Stimulated activated naive B cell treated with anti-CD40 and anti-IgM and Interleukin-4, amounts not matched to agents 10 μg/mL and 1 μg/mL and 100 μg/mL, for 72 hours (primary cell): Measurements from ENCODE around the gene CDON.
"Not testable (repeated sequence)": the region's sequence is repeated elsewhere in the genome, so short reads cannot be mapped to it uniquely, and the experiment has no call there.

Experiments
- ATAC-seq, 2 donors: fragments of 150-1000 bp; cut with Tn5 transposase; replicated peaks; 2 replicates each; pipeline ENCODE4 v1.10.0; 2021; ENCODE audit warnings: moderate library complexity in 1 of 2
- DNase-seq: peaks from one replicate; pipeline ENCODE4 v3.0.0; 2021
- H3K27ac Mint-ChIP-seq: one replicate; pipeline ENCODE4 v1.8.0; 2022; ENCODE audit warnings: mild to moderate bottlenecking, mixed read lengths
- H3K27me3 Mint-ChIP-seq, 2 donors: one replicate each; pipeline ENCODE4 v1.8.0; 2022; ENCODE audit warnings: mixed read lengths in 2 of 2
- H3K36me3 Mint-ChIP-seq, 2 donors: one replicate each; pipeline ENCODE4 v1.8.0; 2022; ENCODE audit warnings: mixed read lengths in 2 of 2, mild to moderate bottlenecking in 1 of 2
- H3K4me1 Mint-ChIP-seq, 2 donors: one replicate each; pipeline ENCODE4 v1.8.0; 2022; ENCODE audit warnings: mixed read lengths in 2 of 2, mild to moderate bottlenecking in 1 of 2
- H3K4me3 Mint-ChIP-seq, 2 donors: one replicate each; pipeline ENCODE4 v1.8.0; 2022; ENCODE audit warnings: mild to moderate bottlenecking in 2 of 2, mixed read lengths in 2 of 2, moderate library complexity in 1 of 2
- H3K9me3 Mint-ChIP-seq, 2 donors: one replicate each; pipeline ENCODE4 v1.8.0; 2022; ENCODE audit warnings: mixed read lengths in 2 of 2, mild to moderate bottlenecking in 1 of 2

Gene CDON

DNA sequence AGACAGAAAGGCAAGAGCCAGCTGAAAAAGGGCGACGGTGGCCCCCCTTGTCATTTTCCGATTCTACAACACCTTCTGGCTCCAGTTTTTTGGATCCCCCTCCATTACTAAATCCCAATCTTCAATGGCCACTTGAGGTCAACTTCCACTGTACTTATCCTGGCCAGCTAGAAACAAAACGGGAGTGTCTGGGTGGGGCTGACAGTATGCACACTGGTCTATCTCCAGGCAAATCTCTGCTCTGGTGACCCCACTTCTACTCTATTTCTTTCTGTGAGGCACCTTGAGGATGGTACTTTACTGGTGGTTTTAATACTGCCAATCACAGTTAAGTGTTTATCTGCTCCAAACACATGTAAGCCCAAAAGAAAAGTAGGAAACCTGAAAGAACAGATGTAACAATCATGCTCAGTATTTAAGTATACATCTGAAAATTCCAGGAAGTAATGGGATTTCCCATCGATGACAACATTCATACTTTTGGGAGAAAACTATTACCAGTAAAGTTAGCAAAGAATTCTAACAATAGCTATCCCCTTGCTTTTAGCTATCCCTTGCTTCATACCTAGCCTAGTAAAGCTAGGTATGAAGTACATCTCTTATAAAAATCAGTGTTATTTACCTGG lies 16.0 kb downstream of the CDON start:
- Mint-ChIP-seq H3K27me3 (peaks cover 7 to 9% of the 10 kb centered on the region in 2 donors), H3K4me3 (no peak overlapping the region), H3K36me3 (no peaks in the 10 kb centered on the region), H3K27ac (no peak overlapping the region), H3K4me1 (no peaks in the 10 kb centered on the region), H3K9me3 (no peaks in the 10 kb centered on the region)
- ATAC-seq = no peak
- no peak for DNase-seq

- Mint-ChIP-seq H3K27me3 (peaks cover 0 to 4% of the 10 kb centered on the region in 2 donors), H3K4me1 (no peaks in the 10 kb centered on the region), H3K36me3 (no peaks in the 10 kb centered on the region), H3K27ac (no peak overlapping the region), H3K9me3 (no peaks in the 10 kb centered on the region), H3K4me3 (no peak overlapping the region)
- DNase-seq (no peak), ATAC-seq (no peak)
These were observed 23.0 kb downstream of the CDON start for GRCh38 chr11:126039485-126040271.

- H3K9me3 Mint-ChIP-seq = no peaks in the 10 kb centered on the region
- no peak for ATAC-seq
- peaks cover 19 to 25% of the 10 kb centered on the region in 2 donors for H3K27me3 Mint-ChIP-seq
- no peaks in the 10 kb centered on the region for H3K4me1 Mint-ChIP-seq
- H3K27ac Mint-ChIP-seq = no peak overlapping the region
- H3K4me3 Mint-ChIP-seq = no peak overlapping the region
- no peak for DNase-seq
- H3K36me3 Mint-ChIP-seq = no peaks in the 10 kb centered on the region
These were observed 26.9 kb downstream of the CDON start for GRCh38 chr11:126035718-126036117.

DNA sequence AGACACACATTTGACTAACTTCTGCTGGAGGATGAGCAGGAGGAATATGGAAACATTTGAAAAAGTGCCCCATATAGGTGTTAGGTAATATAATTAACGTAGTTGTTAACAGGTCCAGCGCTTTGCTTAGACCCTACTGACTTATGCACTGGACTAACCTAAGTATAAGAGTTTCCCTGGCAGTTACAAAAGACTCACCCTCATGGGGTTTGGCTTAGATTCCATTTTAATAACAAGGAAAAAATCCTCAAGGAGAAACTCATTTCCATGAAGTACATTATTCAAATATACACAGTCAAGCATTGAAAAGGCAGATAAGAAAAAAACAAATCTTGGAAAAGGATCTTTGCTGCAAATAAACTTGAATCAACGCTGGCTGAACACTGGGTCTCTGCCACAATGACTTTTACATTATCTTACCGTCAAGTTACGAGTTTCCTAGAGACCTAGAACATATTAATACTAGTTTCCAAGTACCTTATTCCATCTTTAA lies 27.7 kb downstream of the CDON start:
- Mint-ChIP-seq H3K27ac (no peak overlapping the region), H3K4me1 (no peaks in the 10 kb centered on the region), H3K9me3 (no peaks in the 10 kb centered on the region), H3K36me3 (no peaks in the 10 kb centered on the region), H3K4me3 (no peak overlapping the region), H3K27me3 (peaks cover 19 to 29% of the 10 kb centered on the region in 2 donors)
- ATAC-seq = no peak
- DNase-seq = no peak

DNA sequence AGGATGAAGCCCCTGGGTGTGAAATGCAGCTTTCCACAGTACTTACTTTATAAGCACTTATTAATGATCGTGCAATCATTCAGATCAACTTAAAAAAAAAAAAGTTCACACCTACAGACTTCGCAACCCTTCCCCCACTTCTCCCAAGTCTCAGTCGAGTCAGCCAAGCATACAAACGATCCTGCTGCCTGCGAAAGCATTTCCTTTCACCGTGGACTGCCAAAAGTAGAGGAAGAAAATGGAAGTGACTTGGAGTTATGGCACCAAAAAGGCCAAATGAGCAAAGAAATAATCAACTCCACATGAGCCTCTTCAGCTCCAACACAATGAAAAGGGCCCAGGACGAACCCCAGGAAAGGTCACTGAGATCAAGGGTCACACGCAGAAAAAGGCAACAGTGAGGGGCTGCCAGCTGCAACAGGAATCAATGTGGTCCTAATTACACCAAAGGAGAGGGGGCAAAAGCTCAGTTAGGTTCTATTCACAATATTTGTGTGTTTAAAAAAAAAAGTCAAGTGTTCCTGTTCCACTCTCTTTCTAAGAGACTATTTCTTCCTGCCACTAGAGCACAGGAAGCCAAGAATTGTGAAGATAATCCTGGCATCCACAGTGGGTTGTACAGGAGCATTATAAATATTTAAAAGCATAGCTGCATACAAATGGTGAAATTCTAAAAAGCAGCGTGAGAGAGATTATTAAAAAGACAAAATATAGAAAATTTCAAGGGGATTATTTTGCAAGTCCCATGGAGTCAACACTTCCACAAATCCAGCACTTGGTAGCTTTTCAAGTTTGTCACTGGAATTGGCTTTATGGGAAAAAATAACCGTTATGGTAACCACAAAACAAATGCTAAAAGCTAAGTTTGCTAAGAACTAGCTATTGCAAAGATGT lies 28.4 kb downstream of the CDON start:
- Mint-ChIP-seq H3K27ac (no peak overlapping the region), H3K4me1 (no peaks in the 10 kb centered on the region)

DNA sequence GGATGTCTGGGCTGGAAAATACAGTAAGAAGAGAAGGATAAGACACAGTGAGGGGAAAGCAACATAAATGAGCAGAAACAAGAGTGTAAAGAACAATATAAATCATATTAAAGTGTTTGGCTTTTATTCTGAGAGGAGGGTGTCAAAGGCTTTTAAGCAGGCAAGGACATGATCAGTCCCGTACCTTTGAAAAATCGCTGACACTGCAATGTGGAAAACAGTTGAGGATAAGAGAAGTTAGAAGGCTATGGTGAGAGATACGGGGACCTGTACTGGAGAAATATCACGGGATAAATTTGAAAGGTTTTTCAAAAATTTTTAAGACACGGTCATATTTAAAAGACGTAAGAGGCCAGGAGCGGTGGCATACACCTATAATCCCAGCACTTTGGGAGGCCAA lies 30.3 kb downstream of the CDON start:
- Mint-ChIP-seq H3K27ac (no peak overlapping the region), H3K9me3 (no peaks in the 10 kb centered on the region), H3K4me1 (no peaks in the 10 kb centered on the region), H3K4me3 (no peak overlapping the region), H3K36me3 (no peaks in the 10 kb centered on the region), H3K27me3 (peaks cover 23 to 34% of the 10 kb centered on the region in 2 donors)
- DNase-seq (no peak), ATAC-seq (no peak)

More for the DNA sequence above, 28.4 kb downstream of the CDON start:
- Mint-ChIP-seq H3K27me3 (peaks cover 23 to 34% of the 10 kb centered on the region in 2 donors), H3K36me3 (no peaks in the 10 kb centered on the region), H3K9me3 (no peaks in the 10 kb centered on the region), H3K4me3 (no peak overlapping the region)
- DNase-seq (no peak), ATAC-seq (no peak)

GRCh38 chr11:126029805-126030204 lies 32.9 kb downstream of the CDON start:
- H3K4me1 Mint-ChIP-seq = no peaks in the 10 kb centered on the region
- peaks cover 23 to 34% of the 10 kb centered on the region in 2 donors for H3K27me3 Mint-ChIP-seq
- no peaks in the 10 kb centered on the region for H3K9me3 Mint-ChIP-seq
- DNase-seq = no peak
- no peak overlapping the region for H3K27ac Mint-ChIP-seq
- H3K4me3 Mint-ChIP-seq = no peak overlapping the region
- no peak for ATAC-seq
- H3K36me3 Mint-ChIP-seq = no peaks in the 10 kb centered on the region

GRCh38 chr11:126029237-126029636 lies 33.4 kb downstream of the CDON start:
- H3K4me3 Mint-ChIP-seq = no peak overlapping the region
- peaks cover 22 to 31% of the 10 kb centered on the region in 2 donors for H3K27me3 Mint-ChIP-seq
- H3K36me3 Mint-ChIP-seq = no peaks in the 10 kb centered on the region
- ATAC-seq (no peak), DNase-seq (no peak)
- H3K27ac Mint-ChIP-seq = no peak overlapping the region
- no peaks in the 10 kb centered on the region for H3K4me1 Mint-ChIP-seq
- H3K9me3 Mint-ChIP-seq = no peaks in the 10 kb centered on the region

DNA sequence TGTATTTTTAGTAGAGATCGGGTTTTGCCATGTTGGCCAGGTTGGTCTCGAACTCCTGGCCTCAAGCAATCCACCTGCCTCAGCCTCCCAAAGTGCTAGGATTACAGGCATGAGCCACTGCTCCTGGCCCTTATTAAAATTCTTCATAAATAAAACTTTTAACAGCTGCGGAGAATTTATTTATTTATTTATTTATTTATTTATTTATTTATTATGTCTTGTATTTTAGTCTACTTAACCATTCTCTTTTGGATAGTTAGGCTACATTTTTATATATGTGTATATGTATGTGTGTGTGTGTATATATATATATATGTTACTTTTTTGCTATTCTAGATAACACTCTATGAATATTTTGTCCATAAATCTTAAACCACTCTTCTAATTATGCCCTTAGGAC lies 34.1 kb downstream of the CDON start:
- H3K9me3 Mint-ChIP-seq = not testable (repeated sequence)

GRCh38 chr11:126026579-126026978 lies 36.1 kb downstream of the CDON start:
- Mint-ChIP-seq H3K36me3 (no peaks in the 10 kb centered on the region), H3K4me1 (no peaks in the 10 kb centered on the region), H3K27me3 (peaks cover 4 to 15% of the 10 kb centered on the region in 2 donors), H3K4me3 (no peak overlapping the region), H3K27ac (no peak overlapping the region), H3K9me3 (no peaks in the 10 kb centered on the region)
- no peak for ATAC-seq
- DNase-seq = no peak

More for the DNA sequence above, 34.1 kb downstream of the CDON start:
- not testable (repeated sequence) for H3K36me3 Mint-ChIP-seq, H3K27ac Mint-ChIP-seq, DNase-seq, H3K4me1 Mint-ChIP-seq, ATAC-seq, H3K4me3 Mint-ChIP-seq
- peaks cover 15 to 24% of the 10 kb centered on the region in 2 donors for H3K27me3 Mint-ChIP-seq

- ATAC-seq = no peak
- no peaks in the 10 kb centered on the region for H3K9me3 Mint-ChIP-seq
- H3K36me3 Mint-ChIP-seq = no peaks in the 10 kb centered on the region
These were observed 36.8 kb downstream of the CDON start for GRCh38 chr11:126025822-126026221.

DNA sequence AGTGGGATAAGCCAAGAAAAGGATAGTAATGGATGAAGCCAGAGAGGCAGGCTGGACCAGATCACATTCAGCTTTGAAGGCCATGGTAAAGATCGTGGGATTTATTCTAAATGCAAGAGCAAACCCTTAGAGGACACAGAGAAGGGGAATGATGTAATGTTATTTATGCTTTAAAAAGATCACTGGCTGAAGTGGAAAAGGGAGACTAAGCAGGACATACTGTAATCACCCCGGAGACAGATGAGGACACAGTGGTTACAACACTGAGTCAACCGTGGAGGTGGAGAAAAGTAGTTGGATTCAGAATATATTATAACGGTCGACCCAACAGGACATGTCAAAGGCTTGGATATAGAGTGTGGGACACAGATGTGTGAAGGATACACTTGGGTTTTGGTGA lies 38.5 kb downstream of the CDON start:
- Mint-ChIP-seq H3K27me3 (peaks cover 0 to under 1% of the 10 kb centered on the region in 2 donors), H3K4me1 (no peaks in the 10 kb centered on the region), H3K9me3 (no peaks in the 10 kb centered on the region), H3K4me3 (no peak overlapping the region), H3K36me3 (no peaks in the 10 kb centered on the region), H3K27ac (no peak overlapping the region)
- DNase-seq (no peak), ATAC-seq (no peak)

More at GRCh38 chr11:126025822-126026221, 36.8 kb downstream of the CDON start:
- Mint-ChIP-seq H3K27ac (no peak overlapping the region), H3K4me3 (no peak overlapping the region), H3K27me3 (peaks cover 4 to 9% of the 10 kb centered on the region in 2 donors), H3K4me1 (no peaks in the 10 kb centered on the region)
- no peak for DNase-seq

- H3K9me3 Mint-ChIP-seq = no peaks in the 10 kb centered on the region
- no peak for DNase-seq
- H3K4me1 Mint-ChIP-seq = no peaks in the 10 kb centered on the region
- no peak for ATAC-seq
- no peaks in the 10 kb centered on the region for H3K36me3 Mint-ChIP-seq
- peaks cover 0 to 5% of the 10 kb centered on the region in 2 donors for H3K27me3 Mint-ChIP-seq
- no peak overlapping the region for H3K27ac Mint-ChIP-seq
- H3K4me3 Mint-ChIP-seq = no peak overlapping the region
These were observed 49.8 kb downstream of the CDON start for GRCh38 chr11:126012852-126013251.

DNA sequence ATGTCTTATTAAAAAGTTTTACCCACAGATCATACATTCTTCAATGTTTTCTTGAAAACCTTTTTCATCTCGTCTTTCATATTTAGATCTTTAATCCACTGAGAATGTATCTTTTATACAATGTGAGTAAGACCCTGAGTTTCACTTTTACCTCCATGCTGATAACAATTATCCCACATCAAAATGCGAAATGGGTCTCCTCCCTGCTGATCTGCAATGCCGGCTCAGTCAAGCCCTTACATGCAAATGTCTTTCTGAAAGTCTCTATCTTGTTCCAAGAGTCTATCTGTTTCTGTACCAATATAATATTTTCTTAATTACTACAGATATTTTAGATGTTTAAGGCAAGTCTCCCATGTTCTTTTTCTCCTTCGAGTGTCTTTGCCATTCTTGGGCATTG lies 50.9 kb downstream of the CDON start:
- Mint-ChIP-seq H3K27me3 (peaks cover 0 to 11% of the 10 kb centered on the region in 2 donors), H3K36me3 (no peaks in the 10 kb centered on the region), H3K27ac (no peak overlapping the region), H3K9me3 (no peaks in the 10 kb centered on the region), H3K4me1 (no peaks in the 10 kb centered on the region), H3K4me3 (no peak overlapping the region)
- ATAC-seq (no peak), DNase-seq (no peak)
